Activated CD8-positive, alpha-beta T cell treated with anti-CD3 and anti-CD28 coated beads, Interleukin-2, amount 10 ng/mL, durations not matched to agents 7 days and 5 days (primary cell): Measurements from ENCODE around the gene ERFL. TPM values are rescaled to one million over a fixed set of nuclear protein-coding genes. Genes with fewer than 3 reads are reported as not detected.

Experiments
- ATAC-seq: fragments of 150-1000 bp; cut with Tn5 transposase; one replicate; pipeline ENCODE4 v1.10.0; 2021; ENCODE audit warnings: moderate library complexity
- CTCF ChIA-PET: fragments of 350-600 bp; sonication (Branson Sonifier 250); formaldehyde crosslinking; loops from one replicate; lab custom pipeline; 2021; ENCODE audit warnings: antibody characterized with exemption; lab: Charles Lee
- POLR2A ChIA-PET: fragments of 350-600 bp; sonication (Branson Sonifier 250); formaldehyde crosslinking; loops from one replicate; lab custom pipeline; 2021; ENCODE audit warnings: antibody characterized with exemption; lab: Charles Lee
- DNase-seq: peaks from one replicate; pipeline ENCODE4 v3.0.0-alpha.2; 2020
- H3K27ac Mint-ChIP-seq: one replicate; pipeline ENCODE4 v1.8.0; 2021; ENCODE audit warnings: mild to moderate bottlenecking, mixed read lengths
- H3K27me3 Mint-ChIP-seq: one replicate; pipeline ENCODE4 v1.8.0; 2021; ENCODE audit warnings: low read depth, mixed read lengths
- H3K36me3 Mint-ChIP-seq: one replicate; pipeline ENCODE4 v1.8.0; 2021; ENCODE audit warnings: low read depth, mixed read lengths
- H3K4me1 Mint-ChIP-seq: one replicate; pipeline ENCODE4 v1.8.0; 2021; ENCODE audit warnings: low read depth, mixed read lengths
- H3K4me3 Mint-ChIP-seq: one replicate; pipeline ENCODE4 v1.8.0; 2021; ENCODE audit warnings: mild to moderate bottlenecking, mixed read lengths
- H3K9me3 Mint-ChIP-seq: one replicate; pipeline ENCODE4 v1.8.0; 2022; ENCODE audit warnings: mixed read lengths; ENCODE audit not compliant: insufficient read depth
- total RNA-seq, 2 experiments: library from RNA; stranded (reverse); gene quantifications; one replicate each; pipeline ENCODE4 v1.2.3, GENCODE V29; 2021

ERFL gene
- total RNA-seq, 2 experiments from 2014 or later, result 0.84 to 1.1 TPM

DNA sequence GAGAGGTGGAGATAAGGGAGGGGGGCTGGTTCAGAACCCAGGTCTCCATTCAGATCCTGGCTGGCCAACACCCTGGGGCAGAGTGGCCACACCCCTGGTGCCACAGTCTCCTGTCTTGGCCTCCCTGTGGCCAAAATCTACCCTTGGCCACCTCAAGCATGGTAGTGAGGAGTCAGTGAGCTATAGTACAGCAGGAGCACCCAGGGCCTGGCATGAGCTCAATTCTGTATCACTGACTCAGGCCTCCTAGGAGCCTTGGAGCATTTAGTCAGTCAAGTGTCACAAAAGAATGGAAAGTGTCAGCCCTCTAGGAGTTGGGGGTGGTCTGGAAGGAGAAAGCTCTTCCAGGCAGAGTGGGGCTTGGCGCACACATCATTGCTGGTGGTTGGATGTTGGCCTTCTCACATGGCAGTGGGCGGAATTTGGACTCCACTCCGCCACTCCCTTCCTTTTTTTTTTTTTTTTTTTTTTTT is 57.8 kb downstream of the ERFL start:
- ChIA-PET POLR2A (interaction anchor here (1.5 to 9.3 kb wide), 5 partner anchors 8 to 75 kb away, joined by 3 to 241 read pairs (median 20); partner anchors contain the start of genes ARHGEF1 and RPS19), CTCF (interaction anchor here (2.4 to 9.1 kb wide), 3 partner anchors 11 to 88 kb away, joined by 7 to 176 read pairs (median 30); partner anchors contain the start of genes ARHGEF1, RABAC1 and RPS19)
- ATAC-seq, result no peak
- H3K27ac Mint-ChIP-seq, result peak overlapping the region; percentile 83
- H3K27me3 Mint-ChIP-seq, result no peaks in the 10 kb centered on the region
- H3K36me3 Mint-ChIP-seq, result peaks cover 65% of the 10 kb centered on the region
- no peak for DNase-seq
- peaks cover 89% of the 10 kb centered on the region for H3K4me1 Mint-ChIP-seq
- H3K4me3 Mint-ChIP-seq, result peak overlapping the region; percentile 16
- no peaks in the 10 kb centered on the region for H3K9me3 Mint-ChIP-seq

DNA sequence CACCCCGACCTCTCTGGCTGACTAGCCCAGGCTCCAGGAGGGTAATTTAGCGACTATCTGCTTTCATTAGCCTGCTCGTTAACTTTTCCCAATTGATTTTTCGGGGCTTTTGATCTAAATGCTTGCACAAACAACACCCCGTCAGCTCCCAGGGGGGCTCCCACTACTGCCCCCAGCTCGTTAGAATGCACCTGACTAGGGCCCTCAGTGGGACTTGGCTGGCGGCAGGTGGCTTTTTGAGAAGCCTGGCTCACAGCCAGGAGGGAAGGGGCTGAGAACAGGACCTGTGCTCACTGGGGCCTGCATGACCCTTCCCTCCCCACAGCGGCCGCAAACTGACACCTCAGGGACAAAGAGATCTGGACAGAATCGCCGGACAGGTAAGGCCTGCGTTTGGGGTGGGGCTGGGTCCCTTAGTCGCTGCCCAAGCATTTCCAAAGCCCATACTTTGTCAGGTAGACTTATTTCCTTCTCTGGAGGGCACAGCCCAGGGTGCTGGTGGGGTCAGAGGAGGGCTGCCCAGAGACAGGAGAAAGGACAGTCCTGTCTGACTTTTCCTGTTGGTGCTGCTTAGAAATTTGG is 58.8 kb downstream of the ERFL start:
- no peaks in the 10 kb centered on the region for H3K27me3 Mint-ChIP-seq
- ChIA-PET POLR2A (interaction anchor here (0.7 to 11.9 kb wide), 6 partner anchors 9 to 1269 kb away, joined by 3 to 241 read pairs (median 8); partner anchors contain the start of genes ARHGEF1 and RPS19), CTCF (interaction anchor here (1.2 to 2.5 kb wide), 4 partner anchors 10 to 89 kb away, joined by 3 to 30 read pairs (median 6); partner anchors contain the start of genes RABAC1 and RPS19)
- peak overlapping the region; percentile 83 for H3K27ac Mint-ChIP-seq
- no peak for DNase-seq
- peaks cover 71% of the 10 kb centered on the region for H3K36me3 Mint-ChIP-seq
- peaks cover 92% of the 10 kb centered on the region for H3K4me1 Mint-ChIP-seq
- no peaks in the 10 kb centered on the region for H3K9me3 Mint-ChIP-seq
- ATAC-seq, result no peak
- no peak overlapping the region for H3K4me3 Mint-ChIP-seq

DNA sequence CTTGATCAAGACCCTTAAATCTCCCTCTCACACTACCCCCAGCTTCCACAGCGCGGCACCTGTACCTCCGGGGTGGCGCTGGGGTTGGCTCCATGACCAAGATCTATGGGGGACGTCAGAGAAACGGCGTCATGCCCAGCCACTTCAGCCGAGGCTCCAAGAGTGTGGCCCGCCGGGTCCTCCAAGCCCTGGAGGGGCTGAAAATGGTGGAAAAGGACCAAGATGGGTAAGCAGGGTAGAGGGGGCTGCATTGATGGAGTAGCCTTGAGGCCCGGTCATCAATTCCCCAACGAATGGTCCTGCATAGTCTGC is 59.3 kb downstream of the ERFL start:
- ATAC-seq (no peak), DNase-seq (no peak)
- Mint-ChIP-seq H3K27me3 (no peaks in the 10 kb centered on the region), H3K4me3 (no peak overlapping the region), H3K4me1 (peaks cover 92% of the 10 kb centered on the region), H3K9me3 (no peaks in the 10 kb centered on the region), H3K27ac (peak overlapping the region; percentile 70), H3K36me3 (peaks cover 74% of the 10 kb centered on the region)
- ChIA-PET CTCF (interaction anchor here (0.9 to 1.4 kb wide), 4 partner anchors 9 to 83 kb away, joined by 3 to 6 read pairs (median 4); partner anchors contain the start of gene RPS19), POLR2A (interaction anchor here (1.0 to 11.9 kb wide), 4 partner anchors 9 to 33 kb away, joined by 3 to 192 read pairs (median 8); partner anchors contain the start of genes ARHGEF1 and RPS19)

DNA sequence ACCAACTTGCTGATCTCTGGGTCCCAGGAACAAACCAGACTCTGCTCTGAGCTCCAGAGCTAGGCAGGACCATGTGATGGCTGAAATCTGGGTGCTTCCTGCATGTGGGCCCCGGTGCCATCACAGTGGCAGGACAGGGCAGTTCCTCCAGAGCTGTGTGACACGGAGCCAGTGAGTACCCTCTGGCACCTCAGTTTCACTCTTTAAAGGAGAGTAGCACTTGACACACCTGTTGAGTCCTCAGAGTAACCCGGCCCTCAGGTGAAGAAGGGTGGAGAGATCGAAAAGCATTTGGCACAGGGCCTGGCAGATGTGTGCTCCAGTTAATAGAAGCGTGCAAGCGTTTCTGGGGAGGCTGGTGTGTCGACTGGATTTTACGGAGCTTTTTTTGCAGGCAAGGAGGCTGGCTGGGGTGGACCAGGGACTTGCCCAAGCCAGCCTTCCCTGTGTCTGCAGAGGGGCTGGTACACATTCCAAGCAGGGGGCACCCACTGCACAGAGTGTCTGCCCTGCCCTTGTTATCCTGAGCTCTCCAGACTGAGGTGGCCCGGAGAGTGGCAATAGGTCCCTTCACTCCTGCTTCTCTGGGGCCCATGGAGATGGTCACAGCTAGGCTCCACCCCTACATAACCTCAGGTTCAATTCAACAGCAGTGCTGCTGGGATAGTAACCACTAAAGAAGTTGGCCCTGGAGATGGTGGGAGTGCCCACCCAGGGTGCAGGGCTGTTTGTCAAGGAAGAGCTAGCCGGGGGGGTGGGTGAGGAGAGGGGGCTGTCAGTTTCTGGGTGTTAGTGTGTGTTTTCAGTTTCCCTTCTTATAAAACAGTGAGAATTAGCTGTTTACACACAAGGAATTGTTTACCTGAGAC is 59.9 kb downstream of the ERFL start:
- peak overlapping the region; percentile 86 for H3K27ac Mint-ChIP-seq
- CTCF ChIA-PET, result interaction anchor here (0.9 to 1.4 kb wide), 4 partner anchors 8 to 83 kb away, joined by 3 to 6 read pairs (median 4); partner anchors contain the start of gene RPS19
- H3K27me3 Mint-ChIP-seq, result no peaks in the 10 kb centered on the region
- H3K4me1 Mint-ChIP-seq, result peaks cover 90% of the 10 kb centered on the region
- H3K9me3 Mint-ChIP-seq, result no peaks in the 10 kb centered on the region
- peak overlapping the region; percentile 9 for H3K4me3 Mint-ChIP-seq
- DNase-seq (no peak), ATAC-seq (no peak)
- peaks cover 76% of the 10 kb centered on the region for H3K36me3 Mint-ChIP-seq
- POLR2A ChIA-PET, result interaction anchor here (0.7 to 11.9 kb wide), 5 partner anchors 8 to 77 kb away, joined by 3 to 192 read pairs (median 4); partner anchors contain the start of genes ARHGEF1 and RPS19

DNA sequence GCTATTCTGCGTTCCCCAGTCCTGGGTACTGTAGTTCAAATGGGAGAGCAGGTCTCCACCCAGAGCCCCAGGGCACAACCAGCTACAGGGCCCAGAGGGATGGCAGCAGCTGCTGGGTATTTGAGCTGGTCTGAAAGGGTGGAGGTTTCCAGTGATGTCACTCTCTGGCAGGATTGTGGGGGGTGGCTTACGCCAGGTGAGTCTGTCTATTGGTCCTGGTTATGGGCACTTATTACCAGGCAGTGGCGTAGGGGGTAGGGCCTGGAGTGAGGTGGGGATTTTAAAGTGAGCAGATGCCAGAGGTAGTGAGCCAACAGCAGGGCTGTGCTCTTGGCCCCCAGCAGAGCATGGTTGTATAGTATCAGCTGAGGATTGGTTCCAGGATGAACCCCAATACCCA is 62.0 kb downstream of the ERFL start:
- peak overlapping the region; percentile 74 for H3K27ac Mint-ChIP-seq

DNA sequence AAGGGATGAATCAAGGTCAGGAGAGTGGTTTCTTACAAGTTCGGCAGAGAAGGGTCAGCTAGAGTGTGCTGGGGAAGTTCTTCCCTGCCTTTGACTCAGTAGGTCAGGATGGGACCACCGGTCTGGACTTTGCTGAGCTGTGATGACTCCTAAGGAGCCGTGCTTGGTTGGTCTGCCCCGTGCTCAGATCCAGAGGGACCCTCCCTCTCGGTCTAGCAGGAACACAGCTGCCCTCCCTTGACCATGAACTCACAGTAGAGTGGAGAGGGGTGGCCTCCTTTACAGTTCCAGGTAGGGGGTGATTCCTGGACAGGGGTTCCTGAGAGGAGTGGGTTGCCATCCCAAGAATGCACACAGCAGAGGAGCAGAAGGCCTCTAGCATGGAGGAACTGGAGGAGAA is 63.9 kb downstream of the ERFL start:
- ChIA-PET POLR2A (interaction anchor here (1.5 to 11.9 kb wide), 4 partner anchors 10 to 65 kb away, joined by 3 to 192 read pairs (median 10); partner anchors contain the start of genes ARHGEF1 and CD79A), CTCF (interaction anchor here (3.3 to 3.5 kb wide), 2 partner anchors 9 to 21 kb away, joined by 19 to 34 read pairs; no protein-coding TSS in a partner anchor)
- no peaks in the 10 kb centered on the region for H3K9me3 Mint-ChIP-seq
- ATAC-seq, result no peak
- no peaks in the 10 kb centered on the region for H3K27me3 Mint-ChIP-seq
- DNase-seq, result no peak
- H3K36me3 Mint-ChIP-seq, result peaks cover 70% of the 10 kb centered on the region
- H3K4me1 Mint-ChIP-seq, result peaks cover 78% of the 10 kb centered on the region
- H3K4me3 Mint-ChIP-seq, result peak overlapping the region; percentile 4
- peak overlapping the region; percentile 75 for H3K27ac Mint-ChIP-seq

More for the DNA sequence above, 62.0 kb downstream of the ERFL start:
- Mint-ChIP-seq H3K36me3 (peaks cover 79% of the 10 kb centered on the region), H3K4me3 (no peak overlapping the region), H3K4me1 (peaks cover 90% of the 10 kb centered on the region), H3K27me3 (no peaks in the 10 kb centered on the region), H3K9me3 (no peaks in the 10 kb centered on the region)
- ChIA-PET CTCF (no interaction called here), POLR2A (interaction anchor here (0.5 to 11.9 kb wide), 2 partner anchors 20 kb away, joined by 3 to 192 read pairs; partner anchors contain the start of gene ARHGEF1)
- no peak for DNase-seq
- ATAC-seq, result no peak

DNA sequence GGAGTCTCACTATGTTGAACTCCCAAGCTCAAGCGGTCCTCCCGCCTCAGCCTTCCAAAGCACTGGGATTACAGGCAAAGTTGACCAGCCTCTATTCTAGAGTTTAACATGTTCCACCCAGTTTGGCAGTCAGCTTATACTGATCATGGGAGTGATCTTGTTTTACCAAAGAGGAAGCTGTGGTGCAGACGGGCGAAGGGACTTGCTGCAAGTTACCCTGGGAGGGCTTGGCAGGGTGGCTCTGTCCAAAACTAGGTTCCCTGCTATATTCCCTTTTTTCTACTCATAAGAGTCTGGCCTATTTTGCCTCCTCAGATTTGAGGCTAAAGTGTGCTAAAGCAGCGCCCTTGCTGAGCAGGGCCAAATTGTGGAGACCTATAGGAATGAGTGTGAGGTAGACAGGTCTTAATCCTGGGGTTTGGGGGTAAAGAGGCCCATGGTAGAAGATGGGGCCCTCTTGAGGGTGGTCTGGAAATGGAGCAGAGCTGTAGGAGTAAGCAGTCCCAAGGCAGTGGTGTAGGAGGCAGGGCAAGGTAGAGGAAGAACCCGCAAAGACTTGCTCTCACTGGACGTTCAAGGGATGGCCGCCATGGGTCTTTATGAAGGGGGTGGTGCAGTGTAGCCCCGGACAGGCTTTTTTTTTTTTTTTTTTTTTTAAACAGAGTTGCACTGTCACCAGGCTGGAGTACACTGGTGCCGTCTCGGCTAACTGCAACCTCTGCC is 64.9 kb downstream of the ERFL start:
- Mint-ChIP-seq H3K4me1 (peaks cover 73% of the 10 kb centered on the region), H3K9me3 (no peaks in the 10 kb centered on the region), H3K4me3 (peak overlapping the region; percentile 88), H3K36me3 (peaks cover 62% of the 10 kb centered on the region), H3K27ac (peak overlapping the region; percentile 94), H3K27me3 (no peaks in the 10 kb centered on the region)
- ChIA-PET POLR2A (interaction anchor here (1.1 to 11.9 kb wide), 4 partner anchors 8 to 82 kb away, joined by 4 to 192 read pairs (median 16); partner anchors contain the start of genes ARHGEF1 and CD79A), CTCF (interaction anchor here (0.7 to 3.5 kb wide), 6 partner anchors 10 to 82 kb away, joined by 4 to 34 read pairs (median 6); no protein-coding TSS in a partner anchor)
- DNase-seq (no peak), ATAC-seq (no peak)

DNA sequence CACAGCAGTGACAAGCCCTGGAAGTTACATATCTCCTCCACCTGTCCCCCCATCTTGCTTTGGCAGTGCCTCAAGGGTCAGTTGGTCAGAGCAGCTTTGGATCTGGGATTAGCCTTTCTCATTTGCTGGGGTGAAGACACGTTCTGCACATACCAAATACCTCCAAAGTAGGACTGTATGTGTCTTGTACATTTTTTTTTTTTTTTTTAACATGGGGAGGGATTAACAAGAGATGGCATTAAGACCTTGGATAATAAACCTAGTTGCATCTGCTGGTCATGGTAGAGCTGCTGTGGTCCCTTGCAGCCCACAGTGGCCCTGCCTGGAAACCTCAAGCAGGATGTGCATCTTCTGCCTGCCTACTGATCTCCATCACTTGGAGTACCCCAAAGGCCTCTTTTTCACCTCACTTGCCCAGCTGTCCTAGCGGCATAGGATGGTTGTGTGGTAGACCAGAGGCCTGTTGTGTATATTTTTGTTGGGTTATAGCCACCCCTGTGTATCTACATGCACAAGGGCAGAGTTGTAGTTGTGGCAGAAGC is 65.7 kb downstream of the ERFL start:
- H3K27me3 Mint-ChIP-seq, result no peaks in the 10 kb centered on the region
- peak overlapping the region; percentile 94 for H3K27ac Mint-ChIP-seq
- no peaks in the 10 kb centered on the region for H3K9me3 Mint-ChIP-seq
- H3K4me1 Mint-ChIP-seq, result peaks cover 64% of the 10 kb centered on the region
- DNase-seq, result peak; percentile 56
- POLR2A ChIA-PET, result interaction anchor here (1.1 to 11.9 kb wide), 4 partner anchors 9 to 83 kb away, joined by 4 to 192 read pairs (median 16); partner anchors contain the start of genes ARHGEF1 and CD79A
- CTCF ChIA-PET, result interaction anchor here (0.7 to 3.5 kb wide), 6 partner anchors 11 to 83 kb away, joined by 4 to 34 read pairs (median 6); no protein-coding TSS in a partner anchor
- ATAC-seq, result no peak
- peak overlapping the region; percentile 88 for H3K4me3 Mint-ChIP-seq
- H3K36me3 Mint-ChIP-seq, result peaks cover 55% of the 10 kb centered on the region

DNA sequence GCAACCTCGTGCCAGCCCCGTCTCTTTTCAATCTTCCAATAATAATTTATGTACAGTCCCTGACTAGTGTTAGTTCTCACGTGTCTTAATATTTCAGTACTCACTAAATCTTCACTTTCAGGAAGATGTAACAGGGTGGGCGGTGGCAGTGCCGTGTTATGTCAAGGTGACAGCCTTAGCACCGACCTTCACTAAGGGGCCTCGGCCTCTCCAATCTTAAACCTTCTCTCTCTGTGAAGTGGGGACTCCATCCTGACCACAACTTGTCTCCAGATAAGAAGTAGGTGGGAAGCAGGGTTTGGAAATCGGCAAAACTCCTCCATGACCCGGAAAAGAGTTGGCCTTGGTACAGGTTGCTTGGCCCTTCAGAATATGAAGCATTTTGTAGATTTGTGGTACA is 66.4 kb downstream of the ERFL start:
- Mint-ChIP-seq H3K27me3 (peaks cover 4% of the 10 kb centered on the region), H3K36me3 (peaks cover 52% of the 10 kb centered on the region), H3K4me1 (peaks cover 60% of the 10 kb centered on the region), H3K9me3 (no peaks in the 10 kb centered on the region), H3K27ac (peak overlapping the region; percentile 94), H3K4me3 (peak overlapping the region; percentile 88)
- ChIA-PET CTCF (interaction anchor here (3.2 to 4.1 kb wide), 5 partner anchors 9 to 90 kb away, joined by 30 to 45 read pairs (median 34); partner anchors contain the start of gene CD79A), POLR2A (interaction anchor here (1.9 to 11.9 kb wide), 4 partner anchors 9 to 84 kb away, joined by 12 to 192 read pairs (median 20); partner anchors contain the start of gene ARHGEF1)
- DNase-seq, result no peak
- ATAC-seq, result no peak
